GM21390 (cell line): ENCODE results near the gene UGT2A3.

ENCODE experiments used
- ATAC-seq: cut with Tn5 transposase; IDR thresholded peaks from one replicate; pipeline ENCODE4 v1.9.1; 2021; ENCODE audit not compliant: unreplicated experiment

UGT2A3 gene

DNA sequence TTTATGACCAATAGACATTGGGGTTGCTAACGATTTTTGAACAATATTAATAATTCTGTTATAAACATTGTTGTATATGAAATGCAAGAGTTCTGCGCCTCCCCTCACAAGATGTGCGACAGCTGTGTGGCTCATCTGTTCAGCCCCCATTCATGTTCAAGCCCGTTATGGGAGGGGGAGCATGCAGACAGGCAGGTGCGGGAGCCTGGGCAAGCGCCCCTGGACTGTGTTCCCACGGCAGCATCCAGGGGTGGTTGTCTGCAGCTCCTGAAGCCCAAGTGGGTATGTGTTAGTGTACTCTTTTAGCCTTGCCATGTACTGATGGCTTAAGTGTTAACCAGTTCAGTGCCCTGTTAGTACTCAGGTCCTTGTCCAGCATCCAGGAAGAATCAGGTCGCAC, 34.6 kb downstream of the UGT2A3 start:
- no peak for ATAC-seq

GRCh38 chr4:68912807-68913206, 38.8 kb downstream of the UGT2A3 start:
- no peak for ATAC-seq

DNA sequence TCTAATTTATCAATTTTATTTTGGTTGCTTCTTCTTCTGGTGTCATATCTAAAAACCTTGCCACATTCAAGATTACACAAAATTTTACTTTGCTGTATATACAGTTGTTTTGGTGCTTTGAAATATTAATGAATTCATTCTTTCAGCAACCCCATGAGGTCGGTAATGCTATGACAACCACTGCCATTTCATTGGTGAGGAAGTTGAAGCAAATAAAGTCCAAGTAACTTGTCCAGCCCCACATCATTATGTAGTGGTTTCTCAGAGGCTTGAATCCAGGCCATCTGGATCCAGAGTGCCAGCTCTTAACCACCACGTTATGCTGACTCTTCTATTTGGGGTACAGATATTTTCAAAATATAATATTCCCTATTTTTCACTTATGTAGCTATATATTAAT, 42.2 kb downstream of the UGT2A3 start:
- no peak for ATAC-seq

DNA sequence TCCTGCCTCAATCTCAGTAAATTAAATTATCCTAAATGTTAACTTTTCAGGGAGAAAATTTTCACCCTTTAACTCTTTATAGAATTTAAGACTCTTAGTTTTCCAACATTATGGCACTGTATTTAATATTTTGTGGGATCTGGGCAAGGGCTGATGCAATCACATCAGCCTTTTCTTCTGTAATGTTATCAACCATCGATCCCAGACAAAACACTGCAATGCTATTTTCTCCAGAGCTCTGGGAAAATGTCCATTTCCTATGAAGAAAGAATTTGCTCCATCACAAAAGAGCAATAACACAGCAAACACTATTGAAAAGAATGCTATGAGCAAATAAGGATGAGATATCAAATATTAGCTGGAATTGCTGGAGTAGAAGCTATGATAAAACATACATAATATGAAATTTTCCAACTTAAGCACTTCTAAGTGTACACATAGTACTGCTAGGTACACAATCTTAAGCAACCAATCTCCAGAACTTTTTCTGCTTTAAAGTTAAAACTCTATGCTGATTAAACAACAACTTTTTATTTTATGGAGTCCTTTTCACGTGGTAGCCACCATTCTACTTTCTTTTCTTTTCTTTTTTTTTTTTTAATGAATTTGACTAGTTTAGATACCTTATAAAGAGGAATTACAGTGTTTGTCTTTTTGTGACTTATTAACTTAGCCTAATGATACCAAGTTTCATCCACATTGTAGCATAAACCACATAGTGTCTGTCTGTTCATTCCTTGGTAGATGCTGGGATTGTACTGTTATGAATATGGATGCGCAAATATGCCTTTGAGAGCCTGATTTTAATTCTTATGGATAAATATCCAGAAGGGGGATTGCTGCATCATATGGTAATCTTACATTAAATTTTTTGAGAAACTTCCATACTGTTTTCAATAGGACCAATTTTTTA, 43.6 kb downstream of the UGT2A3 start:
- ATAC-seq = no peak

DNA sequence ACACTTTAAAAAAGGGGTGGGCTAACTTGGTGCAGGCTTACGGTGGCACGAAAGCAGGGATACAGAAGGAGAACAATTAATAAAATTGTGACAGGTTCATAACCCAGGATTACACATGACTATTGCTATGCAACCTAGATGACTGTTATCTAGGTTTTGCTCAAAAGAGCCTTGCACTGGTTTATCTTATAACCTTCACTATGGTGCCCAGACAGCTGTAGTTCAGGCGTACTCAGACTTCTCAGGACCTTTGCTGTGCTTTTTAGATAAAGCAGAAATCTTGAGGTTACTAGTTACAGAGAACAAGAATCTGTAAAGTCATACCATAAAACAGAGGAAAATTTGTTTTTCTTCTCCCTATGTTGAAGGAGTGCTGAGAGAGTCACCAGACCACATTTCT, 44.4 kb downstream of the UGT2A3 start:
- no peak for ATAC-seq

- no peak for ATAC-seq
These were observed 44.8 kb downstream of the UGT2A3 start for GRCh38 chr4:68906780-68907137.

DNA sequence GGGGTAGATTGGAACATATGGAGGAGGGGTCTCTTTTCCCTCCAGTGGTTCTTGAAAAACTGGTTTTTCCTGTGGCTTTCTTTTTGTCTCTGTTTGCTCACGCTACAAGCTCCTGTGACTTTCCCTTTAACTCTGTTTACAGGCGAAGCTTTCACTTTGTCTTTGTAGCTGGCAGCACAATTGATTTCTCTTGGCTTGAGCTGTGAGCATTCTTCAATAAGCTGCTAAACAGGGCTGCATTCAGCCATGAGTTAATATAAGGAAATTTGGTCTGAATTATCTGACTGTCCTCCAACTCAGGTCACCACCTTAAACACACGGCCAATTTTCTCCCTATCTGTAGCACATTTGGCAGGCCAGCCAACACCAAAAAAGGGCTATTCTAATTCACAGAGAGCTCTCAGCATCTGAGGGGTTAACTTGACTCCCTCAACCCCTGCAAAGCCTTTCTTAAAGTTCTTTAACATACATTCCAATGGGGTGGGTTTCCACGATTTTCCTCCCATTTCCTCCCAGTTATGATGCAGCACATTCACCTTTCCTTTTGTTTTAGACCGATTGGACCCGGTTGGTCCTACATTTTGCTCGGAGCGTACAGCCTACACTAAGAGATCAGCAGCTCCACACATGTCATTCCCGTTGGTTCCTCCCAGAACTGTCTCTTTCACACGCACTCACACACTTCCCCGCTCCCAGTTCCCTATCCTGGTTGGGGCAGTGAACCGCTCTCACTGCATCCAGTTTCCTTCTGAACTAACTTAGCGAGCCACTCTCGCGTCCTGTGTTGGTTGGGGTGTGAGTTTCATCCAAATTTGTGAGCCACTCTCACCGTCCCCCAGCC, 45.4 kb downstream of the UGT2A3 start:
- no peak for ATAC-seq

DNA sequence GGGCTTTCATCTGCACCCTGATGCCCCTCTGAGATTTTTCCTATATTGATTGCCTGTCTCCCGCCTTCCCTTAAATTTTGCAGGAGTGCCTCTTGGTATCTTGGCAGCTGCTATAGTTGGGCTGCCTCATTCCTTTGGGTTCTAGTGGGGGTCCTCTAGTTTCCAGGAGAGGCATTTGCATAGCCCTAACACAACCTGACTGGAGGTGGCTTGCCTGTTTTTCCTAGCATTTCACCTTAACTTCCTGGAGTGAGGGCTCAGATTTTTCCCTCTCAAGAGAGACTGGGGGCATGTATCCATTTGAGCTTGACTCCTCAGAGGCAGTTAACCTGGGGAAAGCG, 46.0 kb downstream of the UGT2A3 start:
- ATAC-seq = no peak

- no peak for ATAC-seq
These were observed 46.8 kb downstream of the UGT2A3 start for GRCh38 chr4:68904786-68905185.

- ATAC-seq = no peak
These were observed 54.9 kb downstream of the UGT2A3 start for GRCh38 chr4:68896749-68897148.

DNA sequence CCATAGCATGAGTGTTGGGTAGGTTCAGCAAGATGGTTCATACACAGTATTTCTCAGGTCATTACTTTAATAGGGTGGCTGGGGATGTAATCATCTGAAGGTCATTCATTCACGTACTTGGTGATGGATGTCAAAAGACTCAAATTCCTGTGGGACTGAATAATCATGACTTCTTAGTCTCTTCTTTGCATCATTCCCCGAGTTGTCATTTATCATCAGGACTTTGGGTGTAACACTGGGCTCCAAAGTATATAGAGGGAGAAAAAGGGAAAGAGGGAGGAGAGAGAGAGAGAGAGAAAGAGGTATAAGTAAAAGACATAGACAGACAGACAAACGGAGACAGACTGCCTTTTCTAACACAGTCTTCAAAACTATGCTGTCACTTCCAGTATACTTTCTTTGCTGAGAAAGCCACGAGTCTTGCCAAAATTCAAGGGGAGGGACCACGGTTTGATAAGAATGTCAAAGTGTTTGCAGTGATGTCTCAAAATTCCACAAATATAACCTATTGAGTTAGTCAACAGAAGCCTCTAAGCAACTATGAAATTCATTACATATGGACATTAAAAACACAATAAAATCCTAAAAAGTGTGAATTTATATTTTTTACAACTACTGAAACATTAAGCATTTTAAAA, 55.9 kb downstream of the UGT2A3 start:
- ATAC-seq = no peak

GRCh38 chr4:68892861-68893260, 58.7 kb downstream of the UGT2A3 start:
- no peak for ATAC-seq

GRCh38 chr4:68891678-68892077, 59.9 kb downstream of the UGT2A3 start:
- ATAC-seq = no peak

DNA sequence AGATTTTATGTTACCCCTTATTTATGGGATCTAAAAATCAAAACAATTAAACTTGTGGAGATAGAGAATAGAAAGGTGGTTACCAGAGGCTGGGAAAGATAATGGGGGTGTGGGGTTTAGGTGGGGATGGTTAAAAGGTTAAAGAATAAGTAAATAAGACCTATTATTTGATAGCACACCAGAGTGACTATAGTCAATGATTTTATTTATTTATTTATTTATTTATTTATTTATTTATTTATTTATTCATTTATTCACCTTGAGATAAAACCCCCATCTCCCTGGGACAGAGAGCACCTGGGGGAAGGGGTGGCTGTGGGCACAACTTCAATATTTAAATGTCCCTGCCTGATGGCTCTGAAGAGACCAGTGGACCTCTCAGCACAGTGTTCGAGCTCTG, 66.1 kb downstream of the UGT2A3 start:
- ATAC-seq = no peak

- no peak for ATAC-seq
These were observed 67.7 kb downstream of the UGT2A3 start for GRCh38 chr4:68883870-68884269.
